T-helper 1 cell (primary cell): ENCODE measurements around the gene GAL3ST2.
"Not testable (repeated sequence)": the region's sequence is repeated elsewhere in the genome, so short reads cannot be mapped to it uniquely, and the experiment has no call there.

ENCODE experiments used
- DNase-seq, 5 donors: peaks; one replicate each; pipeline ENCODE4 v3.0.0-alpha.2; 2012 to 2020

The GAL3ST2 gene

GRCh38 chr2:241795021-241795999, 18.7 kb downstream of the GAL3ST2 start:
- no peak for DNase-seq

DNA sequence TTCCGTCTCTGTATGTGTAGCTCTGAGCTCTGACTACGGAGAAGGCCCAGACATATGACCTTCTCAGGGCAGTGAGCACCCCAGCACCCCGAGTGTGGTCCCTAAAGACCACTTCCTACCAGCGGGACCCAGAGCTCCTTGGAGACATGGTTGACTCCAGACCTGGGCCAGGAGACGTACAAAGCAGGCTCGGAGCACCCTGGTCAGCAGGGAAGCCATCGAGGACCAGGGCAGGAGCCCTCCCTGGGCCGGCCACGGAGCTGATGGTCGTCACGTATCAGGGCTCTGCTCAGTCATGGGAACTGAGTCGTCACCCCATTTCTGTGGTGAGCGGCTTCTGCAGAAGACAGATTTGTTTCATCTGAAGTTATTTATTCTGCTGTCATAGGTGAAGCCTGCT, 19.6 kb downstream of the GAL3ST2 start:
- DNase-seq, result peak in 1 of 5 donors; percentile 7

DNA sequence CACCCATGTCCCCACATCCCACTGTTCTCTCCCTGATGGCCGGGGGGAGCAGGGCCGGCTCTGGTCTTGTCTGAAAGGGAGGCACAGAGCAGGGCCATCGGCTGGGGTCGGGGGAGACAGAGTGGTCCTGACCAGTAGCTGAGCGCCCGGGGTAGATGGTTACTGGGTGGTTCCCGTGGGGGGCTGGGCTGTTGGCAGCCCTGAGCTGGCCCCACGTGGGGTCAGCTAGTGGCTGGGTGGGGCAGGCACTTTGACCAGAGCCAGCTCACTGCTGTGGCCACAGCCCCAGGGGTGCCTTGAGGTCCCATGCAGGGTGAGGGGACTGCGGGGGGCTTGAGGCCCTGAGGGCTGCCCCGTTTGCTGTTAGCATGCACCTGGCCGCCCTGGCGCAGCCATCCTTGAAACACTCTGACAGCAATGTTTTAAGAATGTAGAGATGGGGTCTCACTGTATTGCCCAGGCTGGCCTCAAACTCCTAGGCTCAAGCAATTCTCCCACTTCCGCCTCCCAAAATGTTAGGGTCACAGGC, 20.1 kb downstream of the GAL3ST2 start:
- peak in 1 of 5 donors; percentile 7 for DNase-seq

DNA sequence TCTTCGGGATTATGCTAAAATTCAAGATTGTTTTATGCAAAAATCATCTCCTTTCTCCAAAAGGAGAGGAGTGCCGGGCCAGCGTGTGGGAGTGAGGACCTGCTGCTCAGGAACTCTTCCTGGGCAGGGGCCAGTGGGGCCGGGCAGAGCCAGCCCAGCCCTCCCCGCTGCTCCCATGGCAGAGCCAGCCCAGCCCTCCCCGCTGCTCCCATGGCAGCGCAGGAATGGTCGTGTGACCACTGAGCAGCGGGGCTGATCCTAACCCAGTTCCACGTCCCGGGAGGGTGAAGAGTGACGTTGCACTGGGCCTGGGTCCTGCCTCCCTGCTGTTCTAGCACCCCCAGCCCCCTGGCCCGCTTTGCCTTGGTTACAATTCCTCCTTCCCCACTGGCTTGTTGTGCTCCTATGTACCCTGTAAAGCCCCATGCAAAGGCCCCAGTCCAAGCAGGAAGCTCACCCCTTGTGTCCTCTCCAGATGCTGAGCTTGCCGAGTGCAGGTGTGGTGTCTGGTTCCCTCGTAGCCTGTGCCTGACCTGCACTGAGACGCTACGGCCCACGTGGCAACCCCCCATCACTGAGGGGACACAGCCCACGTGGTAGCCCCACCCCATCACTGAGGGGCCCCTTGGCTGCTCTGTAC, 20.9 kb downstream of the GAL3ST2 start:
- peak in 1 of 5 donors; percentile 8 for DNase-seq

DNA sequence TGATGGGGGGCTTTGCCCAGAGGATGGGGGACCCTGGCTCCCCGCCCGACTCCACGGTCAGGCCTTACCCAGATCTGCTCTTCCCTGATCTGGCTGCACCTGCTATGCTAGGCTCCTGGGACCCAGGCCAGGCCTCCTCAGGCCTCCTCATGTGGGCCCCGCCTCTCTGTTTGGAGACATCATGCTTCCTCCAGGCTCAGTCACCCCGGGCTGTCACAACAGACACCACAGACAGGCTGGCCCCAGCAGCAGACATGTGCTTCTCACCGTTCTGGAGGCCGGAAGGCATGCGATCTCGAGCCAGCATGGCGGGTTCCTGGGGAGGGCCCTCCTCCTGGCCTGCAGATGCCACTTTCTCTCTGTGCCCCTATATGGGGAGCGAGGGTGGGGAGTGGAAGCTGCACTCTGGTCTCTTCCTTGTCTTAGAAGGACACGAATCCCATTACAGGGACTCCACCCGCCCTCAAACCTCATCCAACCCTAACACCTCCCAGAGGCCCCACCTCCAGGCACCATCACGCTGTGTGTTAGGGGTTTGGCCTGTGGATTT, 21.5 kb downstream of the GAL3ST2 start:
- no peak for DNase-seq

- peak in 1 of 5 donors; percentile 8 for DNase-seq
Measured at GRCh38 chr2:241798631-241799521, 22.3 kb downstream of the GAL3ST2 start.

DNA sequence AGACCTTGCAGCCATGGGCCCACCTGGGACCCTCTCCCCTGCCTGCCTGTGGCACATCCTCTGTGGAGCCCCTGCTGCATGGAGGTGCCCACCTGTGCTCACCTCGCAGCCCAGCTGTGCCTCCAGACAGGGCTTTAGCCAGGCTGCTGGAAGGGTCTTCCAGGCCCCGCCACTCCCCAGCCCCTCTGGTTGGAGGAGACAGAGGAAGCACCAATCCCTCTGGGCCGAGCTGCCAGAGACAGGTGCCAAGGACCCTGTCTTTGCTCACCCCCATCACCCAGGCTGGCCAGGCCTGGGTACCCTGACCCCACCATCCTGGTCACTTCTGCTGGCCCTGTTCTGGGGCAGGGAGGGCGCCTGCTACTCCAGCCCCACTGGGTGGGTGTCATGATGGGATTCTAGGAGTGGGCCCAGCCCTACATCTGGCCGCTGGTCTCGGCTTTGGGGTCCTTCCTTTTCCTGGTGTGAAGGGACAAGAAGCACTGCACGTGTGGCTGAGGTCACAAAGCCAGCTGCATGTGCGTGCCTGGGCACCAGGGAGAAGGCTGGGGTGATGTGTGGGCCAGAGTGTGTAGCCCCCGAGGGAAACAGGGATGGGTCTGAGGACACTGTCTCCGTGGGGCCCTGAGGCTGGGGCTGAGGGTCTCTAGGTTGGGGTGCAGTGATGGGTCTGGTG, 23.0 kb downstream of the GAL3ST2 start:
- DNase-seq, result peak in 1 of 5 donors; percentile 7

- not testable (repeated sequence) for DNase-seq
Measured at GRCh38 chr2:241800198-241800903, 23.7 kb downstream of the GAL3ST2 start.

DNA sequence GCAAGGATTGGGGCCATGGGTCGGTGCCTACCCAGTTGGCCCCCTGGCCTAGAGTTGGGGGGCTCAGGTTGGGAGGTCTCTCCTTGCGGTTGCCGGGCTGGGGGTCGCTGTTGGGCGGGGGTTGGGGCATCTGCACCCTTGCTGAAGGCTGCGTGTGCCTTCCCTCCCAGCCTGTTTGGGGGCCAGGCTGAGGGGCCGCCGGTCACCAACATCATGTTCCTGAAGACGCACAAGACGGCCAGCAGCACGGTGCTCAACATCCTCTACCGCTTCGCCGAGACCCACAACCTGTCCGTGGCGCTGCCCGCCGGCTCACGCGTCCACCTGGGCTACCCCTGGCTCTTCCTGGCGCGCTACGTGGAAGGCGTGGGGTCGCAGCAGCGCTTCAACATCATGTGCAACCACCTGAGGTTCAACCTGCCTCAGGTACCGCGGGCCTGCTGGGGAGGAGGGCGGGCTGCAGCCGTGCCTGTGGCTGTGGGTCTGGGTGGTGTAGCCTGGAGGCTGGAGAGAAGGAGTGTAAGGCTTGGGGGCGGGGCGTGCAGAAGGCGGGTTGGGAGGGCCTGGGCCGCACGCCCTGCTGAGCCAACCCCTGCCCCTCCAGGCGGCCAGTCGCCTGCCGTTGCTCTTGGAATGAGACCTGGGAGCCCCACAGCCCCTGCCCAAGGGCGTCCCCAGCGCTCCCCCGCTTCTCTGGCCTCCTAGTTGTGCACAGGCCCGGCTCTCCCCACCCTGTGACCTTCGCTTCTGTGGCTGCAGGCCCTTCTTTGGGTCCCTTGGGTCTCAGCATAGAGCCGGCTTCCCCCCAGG, 25.2 kb downstream of the GAL3ST2 start:
- DNase-seq, result no peak

DNA sequence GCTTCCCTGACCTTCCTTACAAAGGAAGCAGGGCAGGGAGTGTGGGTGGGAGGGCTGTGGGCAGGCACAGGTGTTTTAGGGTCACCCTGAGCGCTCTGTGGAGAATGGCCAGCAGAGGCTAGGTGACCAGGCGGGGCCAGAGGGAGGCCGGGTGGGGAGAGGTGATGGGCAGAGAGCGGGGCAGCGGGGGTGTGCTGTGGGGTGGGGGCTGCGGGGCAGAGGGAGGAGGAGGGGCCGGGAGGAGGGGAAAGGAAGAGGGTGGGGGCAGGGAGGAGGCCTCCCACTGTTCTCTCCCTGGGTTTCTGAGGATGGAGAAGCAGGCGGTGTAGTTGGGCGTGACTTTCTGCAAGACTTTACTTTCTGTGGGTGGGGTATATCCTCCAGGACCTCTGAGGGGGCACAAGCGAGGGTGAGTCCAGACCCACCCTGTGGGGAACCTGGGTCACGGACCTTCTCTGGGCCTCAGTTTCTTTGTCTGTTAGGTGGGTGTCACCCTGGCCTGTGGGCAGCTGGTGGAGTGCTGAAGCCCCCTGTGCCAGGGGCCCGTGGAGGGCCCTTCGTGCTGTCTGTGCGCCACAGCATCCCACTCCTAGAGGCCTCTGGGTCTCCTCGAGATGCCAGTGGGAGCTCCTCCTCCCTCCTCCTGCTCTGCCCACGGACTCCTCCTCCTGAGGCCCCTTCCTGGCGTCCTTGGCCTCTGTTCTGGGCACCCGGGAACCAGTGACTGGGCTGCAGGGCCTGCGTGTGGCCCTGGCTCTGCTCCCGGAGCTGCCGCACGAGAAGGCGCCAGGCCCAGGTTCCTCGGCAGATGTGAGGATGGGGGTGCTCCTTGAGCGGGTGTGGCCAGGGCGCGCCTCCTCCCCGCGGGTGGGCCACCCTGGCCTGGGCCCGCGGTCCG, 26.0 kb downstream of the GAL3ST2 start:
- no peak for DNase-seq

DNA sequence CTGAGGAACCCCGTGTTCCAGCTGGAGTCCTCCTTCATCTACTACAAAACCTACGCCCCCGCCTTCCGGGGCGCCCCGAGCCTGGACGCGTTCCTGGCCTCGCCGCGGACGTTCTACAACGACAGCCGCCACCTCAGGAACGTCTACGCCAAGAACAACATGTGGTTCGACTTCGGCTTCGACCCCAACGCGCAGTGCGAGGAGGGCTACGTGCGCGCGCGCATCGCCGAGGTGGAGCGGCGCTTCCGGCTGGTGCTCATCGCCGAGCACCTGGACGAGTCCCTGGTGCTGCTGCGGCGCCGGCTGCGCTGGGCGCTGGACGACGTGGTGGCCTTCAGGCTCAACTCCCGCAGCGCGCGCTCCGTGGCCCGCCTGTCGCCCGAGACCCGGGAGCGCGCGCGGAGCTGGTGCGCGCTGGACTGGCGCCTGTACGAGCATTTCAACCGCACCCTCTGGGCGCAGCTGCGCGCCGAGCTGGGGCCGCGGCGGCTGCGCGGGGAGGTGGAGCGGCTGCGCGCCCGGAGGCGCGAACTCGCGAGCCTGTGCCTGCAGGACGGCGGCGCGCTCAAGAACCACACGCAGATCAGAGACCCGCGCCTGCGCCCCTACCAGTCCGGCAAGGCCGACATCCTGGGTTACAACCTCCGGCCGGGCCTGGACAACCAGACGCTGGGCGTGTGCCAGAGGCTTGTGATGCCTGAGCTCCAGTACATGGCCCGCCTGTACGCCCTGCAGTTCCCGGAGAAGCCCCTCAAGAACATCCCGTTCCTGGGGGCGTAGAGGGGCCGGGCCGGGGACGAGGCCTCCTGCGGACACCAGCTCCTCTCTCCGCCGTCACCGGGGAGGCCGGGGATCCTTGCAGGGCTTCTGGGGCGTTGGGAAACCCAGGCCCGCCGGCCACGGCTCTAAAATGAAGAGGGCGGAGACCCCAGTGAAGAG, 27.0 kb downstream of the GAL3ST2 start:
- peak in 2 of 5 donors; percentile 35 to 38 for DNase-seq

- DNase-seq, result no peak
Measured at GRCh38 chr2:241804326-241805229, 28.0 kb downstream of the GAL3ST2 start.

- DNase-seq, result not testable (repeated sequence)
Measured at GRCh38 chr2:241806217-241806616, 29.6 kb downstream of the GAL3ST2 start.

DNA sequence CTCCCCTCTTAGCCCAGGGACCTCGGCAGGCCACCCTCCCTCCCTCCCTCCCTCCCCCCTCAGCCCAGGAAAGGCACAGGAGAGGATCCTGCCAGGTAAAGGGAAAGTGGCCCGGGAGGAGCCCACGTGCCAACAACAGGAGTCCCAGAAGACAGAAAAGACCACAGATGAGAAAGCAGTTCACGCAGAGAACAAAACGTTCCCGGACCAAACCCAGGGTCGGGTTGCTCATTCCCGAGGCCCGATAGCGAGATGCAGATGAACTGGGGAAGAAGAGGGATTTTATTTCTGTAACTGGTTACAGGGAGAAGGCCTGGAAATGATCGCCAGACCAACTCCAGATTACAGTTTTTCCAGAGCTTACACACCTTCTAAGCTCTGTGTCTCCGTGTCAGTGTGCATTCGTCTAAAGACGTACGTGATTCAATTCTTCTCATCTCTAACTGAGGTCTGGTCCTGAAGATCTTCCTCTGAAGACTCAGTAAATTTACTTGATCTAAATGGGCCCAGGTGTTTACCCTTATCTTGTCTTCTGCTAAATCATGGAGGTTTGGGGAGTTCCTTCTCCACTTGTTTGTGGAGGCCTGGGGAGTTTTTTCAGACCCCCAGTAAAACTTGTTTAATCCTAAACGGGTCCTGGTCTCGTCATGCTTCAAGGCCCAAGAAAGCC, 31.6 kb downstream of the GAL3ST2 start:
- DNase-seq, result no peak

- no peak for DNase-seq
Measured at GRCh38 chr2:241808721-241809382, 32.2 kb downstream of the GAL3ST2 start, which contains the start of gene NEU4. NEU4 (plus strand) TSS chr2:241809193; CDS start chr2:241814485, 5,292 bp downstream.
